ENCODE results near the gene DYTN.
A peak's percentile ranks its signal among the peaks of the same experiment; 100 is the strongest.

Gene DYTN

DNA sequence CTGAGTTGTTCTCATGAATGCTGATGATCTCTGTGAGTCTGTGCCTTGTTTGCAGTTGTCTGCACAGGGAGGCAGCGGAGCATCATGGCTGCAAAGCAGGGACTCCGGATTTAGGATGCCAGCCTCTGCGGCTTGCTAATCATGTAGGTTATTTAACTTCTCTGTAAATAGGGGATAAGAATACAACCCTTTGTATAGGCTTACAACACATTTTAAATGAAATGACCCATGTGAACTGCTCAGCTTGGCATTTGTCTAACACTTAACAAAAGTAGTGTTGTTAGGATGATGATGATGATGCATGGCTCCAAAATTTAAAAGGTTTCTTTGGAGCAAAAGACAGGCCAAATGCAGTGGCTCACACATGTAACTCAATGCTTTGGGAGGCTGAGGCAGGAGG, 19.4 kb downstream of the DYTN start:
- no peak for DNase-seq

DNA sequence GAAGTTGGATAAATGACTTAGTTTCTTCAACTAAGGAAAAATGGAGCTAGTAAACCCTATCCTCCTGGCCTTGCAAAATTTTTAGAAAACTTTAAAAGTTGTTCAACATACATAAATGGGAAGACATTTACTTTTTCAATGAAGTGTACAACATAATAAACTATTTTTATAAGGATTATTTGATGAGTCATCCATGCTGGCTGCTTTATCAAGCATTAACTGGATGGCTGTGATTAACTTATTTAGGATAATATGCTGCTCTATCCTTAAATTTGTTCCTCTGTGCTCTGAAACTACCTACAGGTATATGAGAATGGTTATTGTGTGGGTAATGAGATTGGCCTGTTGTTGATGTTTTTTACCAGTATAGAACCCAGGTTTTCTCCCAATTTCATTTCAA, 21.3 kb downstream of the DYTN start:
- no peak for DNase-seq

DNA sequence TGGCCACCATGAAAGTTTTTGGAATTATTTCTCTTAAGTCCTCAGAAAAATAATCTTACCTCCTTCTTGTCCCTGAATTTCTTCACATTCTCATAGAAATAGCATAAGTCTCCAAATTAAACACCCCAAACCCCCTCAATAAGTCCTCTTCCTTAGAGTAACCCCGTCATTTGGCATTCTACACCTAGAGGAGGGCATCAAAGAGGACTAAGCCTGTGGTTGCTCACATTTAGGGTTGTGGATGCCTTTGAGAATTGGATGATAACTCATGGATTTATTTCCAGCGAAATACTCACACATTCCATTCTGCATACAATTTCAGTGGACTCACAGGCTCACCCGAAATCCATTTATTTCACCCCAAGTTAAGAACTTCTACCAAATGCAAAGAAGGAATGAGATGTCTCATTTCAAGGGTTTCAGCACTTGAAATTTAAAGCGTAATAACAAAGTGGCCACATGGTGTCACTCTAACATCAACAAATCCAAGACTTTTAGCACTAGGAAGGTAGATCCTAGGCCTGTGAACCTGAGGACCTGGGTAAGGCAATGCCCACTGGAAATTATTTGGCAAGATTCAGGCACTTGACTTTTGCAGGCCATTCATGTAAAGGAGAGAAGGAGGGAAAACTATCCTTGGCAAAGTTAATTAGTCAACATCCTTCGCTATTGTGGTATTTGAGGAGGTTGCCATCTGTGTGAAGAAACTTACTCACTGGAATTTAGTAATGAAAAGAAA, 24.6 kb downstream of the DYTN start:
- DNase-seq, result peak; percentile 61 to 64

DNA sequence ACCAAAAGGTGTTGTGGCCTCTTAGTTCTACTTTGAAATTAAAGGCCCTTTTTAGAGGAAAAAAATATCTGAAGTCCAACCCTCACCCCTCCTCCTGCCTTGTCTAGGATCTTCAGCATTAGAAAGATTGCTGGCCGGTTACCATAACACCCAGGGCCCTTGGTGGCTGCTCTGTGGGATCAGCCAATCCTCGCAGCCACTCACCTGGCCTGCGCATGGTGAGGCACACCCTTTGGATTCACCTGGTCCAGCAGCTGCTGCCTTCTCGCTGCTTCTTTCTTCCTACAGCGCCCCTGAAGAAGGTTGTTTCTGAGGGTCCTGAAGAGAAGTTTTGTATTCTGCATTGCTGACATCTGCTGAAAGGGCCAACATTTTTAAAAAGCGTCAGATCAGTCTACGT, 25.2 kb downstream of the DYTN start:
- DNase-seq, result no peak

- DNase-seq, result no peak
Measured at GRCh38 chr2:206688990-206689389, 29.2 kb downstream of the DYTN start.

- no peak for DNase-seq
Measured at GRCh38 chr2:206688453-206688852, 29.7 kb downstream of the DYTN start.

DNA sequence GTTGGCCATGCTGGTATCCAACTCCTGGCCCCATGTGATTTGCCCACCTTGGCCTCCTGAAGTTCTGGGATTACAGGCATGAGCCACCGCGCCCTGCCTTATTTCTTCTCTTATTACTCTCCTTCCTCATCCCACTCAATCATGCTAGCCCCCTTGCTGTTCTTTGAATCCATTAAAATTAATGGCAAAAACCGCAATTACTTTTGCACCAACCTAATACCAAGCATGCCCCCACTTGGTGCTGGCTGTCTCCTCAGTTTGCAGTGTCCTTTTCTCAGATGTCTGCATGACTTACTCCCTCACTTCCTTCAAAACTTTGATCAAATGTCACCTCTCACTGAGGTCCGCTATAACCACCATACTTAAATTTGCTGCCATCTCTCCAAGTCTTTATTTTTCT, 34.6 kb downstream of the DYTN start:
- DNase-seq, result no peak

- no peak for DNase-seq
Measured at GRCh38 chr2:206670531-206671319, 47.5 kb downstream of the DYTN start.

- no peak for DNase-seq
Measured at GRCh38 chr2:206665251-206665650, 52.9 kb downstream of the DYTN start.

- no peak for DNase-seq
Measured at GRCh38 chr2:206657087-206657486, 61.1 kb downstream of the DYTN start.

GRCh38 chr2:206647985-206648384, 70.2 kb downstream of the DYTN start:
- DNase-seq, result no peak

DNA sequence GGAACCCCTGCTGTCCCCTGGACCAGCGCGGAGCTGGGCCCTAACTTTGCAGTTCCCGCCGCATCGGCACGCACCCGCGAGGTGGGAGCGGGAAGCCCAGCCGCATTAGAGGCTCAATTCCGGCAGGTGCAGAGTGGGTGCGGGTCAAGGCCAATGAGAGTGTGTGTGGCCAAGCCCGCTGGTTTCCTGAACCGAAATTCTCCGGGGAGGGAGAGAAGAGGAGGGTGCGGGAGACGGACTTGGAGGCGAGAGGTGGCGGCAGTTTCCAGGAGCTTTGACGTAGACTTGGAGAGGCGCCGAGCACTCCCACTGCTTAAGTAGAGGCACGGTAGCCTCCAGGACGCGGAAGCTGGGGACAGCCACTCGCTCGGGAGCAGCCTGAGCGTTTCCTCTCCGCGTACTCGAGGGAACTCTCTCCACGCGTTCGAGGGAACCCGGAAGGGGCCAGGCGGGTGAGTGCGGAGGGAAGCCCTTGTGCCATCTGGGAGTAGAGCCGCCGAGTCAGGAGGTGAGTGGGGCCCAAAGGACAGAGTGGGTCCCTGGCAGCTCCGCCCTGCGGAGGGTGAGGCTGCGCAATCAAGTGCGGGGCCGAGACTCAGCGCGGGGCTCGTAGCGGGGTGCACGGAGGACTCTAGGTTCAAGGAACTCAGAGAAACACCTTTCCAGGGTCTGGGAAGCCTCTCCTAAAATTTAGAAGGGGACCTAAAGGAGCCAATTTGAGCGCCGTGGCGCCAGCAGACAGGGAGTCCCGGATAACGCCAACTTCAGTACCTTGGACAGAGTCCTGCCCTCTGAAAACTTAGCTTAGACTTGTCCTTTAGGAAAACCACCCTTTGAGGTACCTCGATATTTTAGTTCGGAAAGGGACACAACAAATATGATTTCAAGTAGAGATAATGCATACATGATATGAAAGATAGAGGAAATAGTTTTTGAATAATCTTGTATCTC, 75.8 kb downstream of the DYTN start, which contains the start of gene FAM237A:
Gene FAM237A (plus strand): TSS at position 413 of the 951 bp plus-strand sequence. CDS start 1,750 bp downstream, outside the sequence.
- no peak for DNase-seq

DNA sequence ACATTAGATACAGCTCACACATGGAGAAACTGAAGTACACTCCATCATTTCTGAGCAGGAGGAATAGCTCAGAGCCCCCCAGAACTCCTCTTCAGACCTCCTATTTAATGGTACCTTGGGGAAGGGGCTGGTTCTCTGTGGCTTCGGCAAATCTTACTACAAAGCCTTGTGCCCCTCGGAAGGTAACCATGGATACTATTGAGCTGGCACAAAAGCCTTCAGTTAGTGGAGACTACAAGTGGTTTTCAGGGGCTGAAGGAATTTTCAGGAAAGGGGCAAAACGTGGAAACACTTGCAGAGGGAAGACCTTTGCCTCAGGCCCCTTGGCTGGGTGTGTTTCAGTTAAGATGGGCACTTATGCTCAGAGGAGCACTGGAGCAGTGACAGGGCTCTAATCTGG, 77.0 kb downstream of the DYTN start:
- no peak for DNase-seq

DNA sequence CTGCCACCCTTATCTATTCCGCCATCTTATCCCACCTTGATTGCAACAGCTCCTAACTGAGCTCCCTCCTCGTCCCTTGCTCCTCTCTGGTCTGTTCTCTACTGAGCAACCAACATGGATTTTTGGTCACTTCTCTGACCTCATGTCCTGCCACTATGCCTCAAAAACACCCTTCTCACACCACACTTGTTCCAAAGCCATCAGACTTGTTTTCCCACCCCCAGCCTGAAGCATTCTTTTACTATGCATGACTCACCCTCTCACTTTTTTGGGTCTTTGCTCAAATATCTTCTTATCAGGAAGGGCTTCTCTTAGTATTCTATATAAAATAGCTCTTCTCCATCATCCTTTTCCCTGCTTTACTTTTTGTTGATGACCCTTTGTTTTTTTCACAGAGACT, 78.6 kb downstream of the DYTN start:
- DNase-seq, result no peak

GRCh38 chr2:206635015-206635414, 83.2 kb downstream of the DYTN start:
- no peak for DNase-seq

GRCh38 chr2:206631340-206631739, 86.9 kb downstream of the DYTN start:
- DNase-seq, result no peak

- DNase-seq, result no peak
Measured at GRCh38 chr2:206627632-206628031, 90.6 kb downstream of the DYTN start.

GRCh38 chr2:206626108-206626507, 92.1 kb downstream of the DYTN start:
- DNase-seq, result no peak

DNA sequence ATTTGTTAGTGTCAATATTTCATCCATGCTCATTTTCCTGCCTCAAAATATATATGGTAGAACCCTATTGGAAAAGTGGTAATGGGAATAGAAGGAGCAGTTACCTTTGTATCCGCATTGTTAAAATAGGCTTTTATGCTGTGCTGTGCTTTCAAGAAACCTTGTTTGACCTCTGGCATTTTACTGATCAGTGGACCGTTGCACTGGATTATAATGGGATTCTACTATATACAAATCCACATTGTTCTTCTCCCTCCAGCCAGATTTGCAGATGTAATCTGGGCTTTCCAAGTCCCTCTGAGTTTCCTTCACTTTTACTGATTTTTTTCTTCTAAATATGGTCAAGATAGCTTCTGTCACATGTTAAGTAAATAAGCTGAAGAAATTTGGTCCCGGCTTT, 99.2 kb downstream of the DYTN start:
- DNase-seq, result no peak

GRCh38 chr2:206616151-206616550, 102.0 kb downstream of the DYTN start:
- DNase-seq, result no peak

DNA sequence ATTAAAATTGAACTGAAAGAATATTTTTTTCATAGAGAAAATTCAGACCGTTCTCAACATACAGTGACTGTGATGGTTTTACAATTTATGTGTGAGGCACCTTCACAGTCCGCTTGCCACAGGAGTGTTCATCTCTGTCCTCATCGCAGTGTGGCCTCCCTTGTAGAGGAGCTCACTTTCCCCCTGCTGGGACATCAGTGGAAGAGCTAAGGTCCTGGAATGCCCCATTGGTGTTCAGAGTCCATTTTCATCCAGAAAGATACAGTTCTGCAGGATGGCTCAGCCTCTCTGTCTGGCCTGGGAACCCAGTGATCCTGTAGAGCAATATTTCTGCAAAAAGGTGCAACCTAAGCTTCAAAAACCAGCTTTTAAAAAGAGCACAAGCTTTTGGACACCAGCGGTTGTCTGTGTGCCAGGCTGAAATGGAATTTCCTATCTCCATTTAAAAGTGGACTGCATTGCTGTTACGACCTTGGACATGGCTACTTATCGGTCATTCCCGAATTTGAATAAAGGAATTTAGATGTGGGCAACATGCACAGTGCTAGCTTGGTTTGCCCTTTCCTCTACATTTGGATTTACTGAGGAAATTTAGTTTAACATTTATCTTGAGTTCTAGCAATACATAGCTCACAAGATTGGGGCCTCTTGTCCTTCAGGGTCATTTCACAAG, 102.6 kb downstream of the DYTN start:
- no peak for DNase-seq

GRCh38 chr2:206614811-206615210, 103.4 kb downstream of the DYTN start:
- DNase-seq, result no peak

DNA sequence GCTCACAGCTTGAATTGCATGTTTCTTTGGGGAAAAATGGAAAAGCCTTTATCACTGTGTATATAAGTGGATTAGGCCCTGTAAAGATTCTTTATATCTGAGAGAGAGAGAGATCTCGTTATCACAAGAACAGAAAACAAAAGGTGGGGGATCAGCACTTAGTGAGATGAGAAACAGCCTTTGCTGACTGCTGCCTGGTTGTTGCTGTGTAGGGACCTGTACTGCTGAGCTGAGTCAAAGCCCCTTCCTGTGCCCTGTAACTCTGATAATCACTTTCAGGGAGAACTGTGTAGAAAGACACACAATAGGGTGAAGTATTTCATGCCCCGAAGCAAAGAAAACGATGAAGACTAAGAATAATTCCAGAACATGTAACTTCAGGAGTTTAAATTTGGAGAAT, 106.5 kb downstream of the DYTN start:
- DNase-seq, result no peak
